ENCODE results near the gene FANCB.

DNA sequence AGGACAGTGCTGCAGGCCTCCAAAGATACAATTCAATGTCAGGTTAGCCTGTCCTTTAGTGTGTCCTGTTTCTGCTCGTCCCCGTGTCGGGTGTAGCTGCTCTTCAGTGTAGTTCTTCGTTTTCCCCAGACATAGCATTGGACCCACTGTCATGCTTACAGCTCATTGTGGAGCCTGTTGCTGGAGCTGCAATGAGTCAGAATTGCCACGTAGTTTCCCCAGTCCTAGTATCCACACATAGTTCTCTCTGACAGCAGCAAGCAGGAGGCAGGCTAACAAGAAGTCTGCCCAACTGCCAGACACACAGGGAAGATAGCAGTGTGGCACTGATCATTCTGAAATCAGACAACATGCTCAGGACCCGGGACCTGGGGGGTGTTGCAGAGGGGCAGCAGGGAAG lies 49.6 kb upstream of the FANCB start:
- TF ChIP-seq, protein P1, sequence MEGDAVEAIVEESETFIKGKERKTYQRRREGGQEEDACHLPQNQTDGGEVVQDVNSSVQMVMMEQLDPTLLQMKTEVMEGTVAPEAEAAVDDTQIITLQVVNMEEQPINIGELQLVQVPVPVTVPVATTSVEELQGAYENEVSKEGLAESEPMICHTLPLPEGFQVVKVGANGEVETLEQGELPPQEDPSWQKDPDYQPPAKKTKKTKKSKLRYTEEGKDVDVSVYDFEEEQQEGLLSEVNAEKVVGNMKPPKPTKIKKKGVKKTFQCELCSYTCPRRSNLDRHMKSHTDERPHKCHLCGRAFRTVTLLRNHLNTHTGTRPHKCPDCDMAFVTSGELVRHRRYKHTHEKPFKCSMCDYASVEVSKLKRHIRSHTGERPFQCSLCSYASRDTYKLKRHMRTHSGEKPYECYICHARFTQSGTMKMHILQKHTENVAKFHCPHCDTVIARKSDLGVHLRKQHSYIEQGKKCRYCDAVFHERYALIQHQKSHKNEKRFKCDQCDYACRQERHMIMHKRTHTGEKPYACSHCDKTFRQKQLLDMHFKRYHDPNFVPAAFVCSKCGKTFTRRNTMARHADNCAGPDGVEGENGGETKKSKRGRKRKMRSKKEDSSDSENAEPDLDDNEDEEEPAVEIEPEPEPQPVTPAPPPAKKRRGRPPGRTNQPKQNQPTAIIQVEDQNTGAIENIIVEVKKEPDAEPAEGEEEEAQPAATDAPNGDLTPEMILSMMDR (IDR thresholded peaks at IDR 0.05; ENCODE audit: insufficient read depth, low read depth, low read length) = no peak
- no peak for TF ChIP-seq EZH2 (IDR thresholded peaks at IDR 0.05; ENCODE audit: insufficient read depth, low read length)
